Subcutaneous adipose tissue (tissue), 4 donors: ENCODE data around the gene SORBS1. TPM values are rescaled to one million over a fixed set of nuclear protein-coding genes. Genes with fewer than 3 reads are reported as not detected.

Experiments
- total RNA-seq, 4 donors: library from RNA; depleted of rRNA; stranded (reverse); fragments of >200 nt; gene quantifications; one replicate each; pipeline ENCODE4 v1.1.0, GENCODE V29; 2016
- TF ChIP-seq, protein P1 (sequence below): fragments of 450-650 bp; IDR thresholded peaks from one replicate; pipeline ENCODE4 v1.5.1; 2016; ENCODE audit warnings: low read depth, mild to moderate bottlenecking, control low read depth, antibody characterized with exemption, moderate library complexity

The SORBS1 gene
- total RNA-seq, 4 donors from 2014 or later = 460 to 715 (median 623) TPM

DNA sequence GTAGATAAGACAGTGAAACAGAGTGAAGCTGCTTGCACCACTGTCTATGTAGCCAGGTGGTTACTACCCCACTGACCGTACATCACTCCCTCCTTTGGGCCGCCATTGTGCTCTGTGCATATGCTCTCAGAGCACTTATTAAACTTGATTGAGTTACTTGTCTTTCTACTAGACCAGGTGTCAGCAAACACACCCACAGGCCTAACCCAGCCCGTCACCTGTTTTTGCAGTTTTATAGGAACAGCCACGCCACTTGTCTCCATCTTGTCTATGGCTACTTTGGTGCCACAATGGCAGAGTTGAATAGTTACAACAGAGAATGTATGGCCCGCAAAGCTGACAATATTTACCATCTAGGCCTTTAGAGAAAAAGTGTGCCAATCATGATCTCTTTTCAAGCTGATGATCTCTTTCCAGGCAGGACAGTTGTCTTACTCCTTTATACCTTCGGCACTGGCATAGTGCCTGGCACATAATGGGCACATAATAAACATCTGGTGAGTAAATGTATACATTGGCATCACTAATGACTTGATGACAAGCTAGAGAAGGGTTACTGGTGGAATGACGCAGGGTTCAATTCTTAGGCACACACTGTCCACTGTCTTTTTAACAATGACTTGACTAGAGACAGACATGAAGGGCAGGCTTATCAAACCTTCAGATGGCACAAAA lies 36.7 kb downstream of the SORBS1 start:
- TF ChIP-seq, protein P1, sequence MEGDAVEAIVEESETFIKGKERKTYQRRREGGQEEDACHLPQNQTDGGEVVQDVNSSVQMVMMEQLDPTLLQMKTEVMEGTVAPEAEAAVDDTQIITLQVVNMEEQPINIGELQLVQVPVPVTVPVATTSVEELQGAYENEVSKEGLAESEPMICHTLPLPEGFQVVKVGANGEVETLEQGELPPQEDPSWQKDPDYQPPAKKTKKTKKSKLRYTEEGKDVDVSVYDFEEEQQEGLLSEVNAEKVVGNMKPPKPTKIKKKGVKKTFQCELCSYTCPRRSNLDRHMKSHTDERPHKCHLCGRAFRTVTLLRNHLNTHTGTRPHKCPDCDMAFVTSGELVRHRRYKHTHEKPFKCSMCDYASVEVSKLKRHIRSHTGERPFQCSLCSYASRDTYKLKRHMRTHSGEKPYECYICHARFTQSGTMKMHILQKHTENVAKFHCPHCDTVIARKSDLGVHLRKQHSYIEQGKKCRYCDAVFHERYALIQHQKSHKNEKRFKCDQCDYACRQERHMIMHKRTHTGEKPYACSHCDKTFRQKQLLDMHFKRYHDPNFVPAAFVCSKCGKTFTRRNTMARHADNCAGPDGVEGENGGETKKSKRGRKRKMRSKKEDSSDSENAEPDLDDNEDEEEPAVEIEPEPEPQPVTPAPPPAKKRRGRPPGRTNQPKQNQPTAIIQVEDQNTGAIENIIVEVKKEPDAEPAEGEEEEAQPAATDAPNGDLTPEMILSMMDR = no peak

DNA sequence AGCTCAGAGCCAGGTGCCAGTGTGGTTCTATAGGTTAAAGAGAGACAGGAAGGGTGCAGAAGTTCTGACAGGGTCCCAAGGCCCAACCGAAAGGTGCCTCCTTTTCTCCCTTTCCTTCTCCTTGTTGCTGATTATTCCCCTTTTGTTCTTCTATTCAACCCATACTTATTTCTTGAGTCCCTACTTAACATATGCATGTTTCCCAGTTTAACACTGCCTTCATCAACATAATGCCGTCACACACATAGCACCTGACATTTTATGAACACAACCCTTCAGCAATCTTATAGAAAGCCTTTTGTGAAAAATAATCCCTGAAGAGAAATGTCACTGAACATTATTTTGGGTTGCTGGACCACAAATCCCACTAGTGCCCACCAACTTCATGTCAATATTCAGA lies 39.1 kb downstream of the SORBS1 start:
- TF ChIP-seq, protein P1 = no peak

DNA sequence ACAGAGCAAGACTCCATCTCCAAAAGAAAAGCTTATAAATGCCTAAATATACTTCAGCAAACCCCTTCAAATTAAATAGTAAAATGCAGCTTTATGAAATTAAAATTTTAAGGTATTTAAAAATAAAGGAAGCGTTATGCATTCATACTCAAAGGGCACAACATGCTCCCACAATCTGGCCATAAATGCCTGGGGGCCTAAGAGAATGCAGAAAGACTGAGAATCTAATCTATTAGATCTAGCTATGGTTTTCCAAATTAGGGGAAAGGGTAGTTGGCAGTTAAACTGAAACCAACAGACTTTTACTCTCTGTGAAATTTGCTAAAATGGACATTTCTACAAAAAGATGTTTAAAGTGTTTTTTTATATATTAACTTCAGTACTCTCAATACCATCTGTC lies 40.6 kb downstream of the SORBS1 start:
- TF ChIP-seq, protein P1 = no peak

DNA sequence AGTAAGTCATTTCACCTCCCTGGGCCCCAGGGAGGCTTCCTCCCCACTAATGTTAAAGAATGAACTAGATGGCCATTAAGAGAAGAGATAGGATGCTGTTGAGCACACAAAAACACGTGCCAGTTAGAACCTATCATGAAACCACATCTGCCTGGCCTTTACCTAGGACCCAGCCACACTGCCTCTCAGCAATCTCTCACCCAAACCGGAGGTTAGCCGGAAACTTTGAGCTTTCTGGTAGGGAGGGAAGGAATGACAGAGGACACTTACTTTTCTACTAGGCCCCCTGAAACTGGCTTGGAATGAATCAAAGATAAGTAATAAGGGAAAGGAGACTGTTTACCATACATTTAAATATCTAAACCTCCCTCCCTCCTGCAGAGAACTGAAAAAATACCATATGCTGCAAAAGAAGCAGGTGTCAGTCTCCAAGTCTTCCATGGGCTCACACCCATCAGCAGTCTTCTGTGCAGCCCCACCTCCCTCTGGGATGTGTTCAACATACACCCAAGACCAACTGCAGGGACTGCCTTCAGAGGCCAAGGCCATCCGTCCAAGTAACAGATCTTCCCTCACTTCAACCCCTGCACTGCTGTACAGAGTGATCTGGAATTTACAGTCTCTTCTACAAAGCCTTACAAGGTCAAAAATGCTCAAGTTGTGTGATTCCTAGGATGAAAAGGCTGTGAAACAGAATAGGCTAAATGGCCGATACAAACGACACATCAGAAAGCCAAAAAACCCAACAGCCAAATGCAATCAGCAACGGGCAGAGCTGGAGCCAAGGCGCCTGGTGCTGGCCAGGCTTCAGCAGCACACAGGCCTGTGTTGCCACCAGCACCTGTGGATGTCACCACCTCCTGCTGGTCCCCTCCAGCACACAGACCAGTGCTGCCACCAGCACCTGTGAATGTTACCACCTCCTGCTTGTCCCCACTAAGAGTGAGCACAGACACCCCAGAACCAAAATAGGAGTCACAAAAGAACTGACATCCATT lies 42.4 kb downstream of the SORBS1 start:
- TF ChIP-seq, protein P1 = no peak

DNA sequence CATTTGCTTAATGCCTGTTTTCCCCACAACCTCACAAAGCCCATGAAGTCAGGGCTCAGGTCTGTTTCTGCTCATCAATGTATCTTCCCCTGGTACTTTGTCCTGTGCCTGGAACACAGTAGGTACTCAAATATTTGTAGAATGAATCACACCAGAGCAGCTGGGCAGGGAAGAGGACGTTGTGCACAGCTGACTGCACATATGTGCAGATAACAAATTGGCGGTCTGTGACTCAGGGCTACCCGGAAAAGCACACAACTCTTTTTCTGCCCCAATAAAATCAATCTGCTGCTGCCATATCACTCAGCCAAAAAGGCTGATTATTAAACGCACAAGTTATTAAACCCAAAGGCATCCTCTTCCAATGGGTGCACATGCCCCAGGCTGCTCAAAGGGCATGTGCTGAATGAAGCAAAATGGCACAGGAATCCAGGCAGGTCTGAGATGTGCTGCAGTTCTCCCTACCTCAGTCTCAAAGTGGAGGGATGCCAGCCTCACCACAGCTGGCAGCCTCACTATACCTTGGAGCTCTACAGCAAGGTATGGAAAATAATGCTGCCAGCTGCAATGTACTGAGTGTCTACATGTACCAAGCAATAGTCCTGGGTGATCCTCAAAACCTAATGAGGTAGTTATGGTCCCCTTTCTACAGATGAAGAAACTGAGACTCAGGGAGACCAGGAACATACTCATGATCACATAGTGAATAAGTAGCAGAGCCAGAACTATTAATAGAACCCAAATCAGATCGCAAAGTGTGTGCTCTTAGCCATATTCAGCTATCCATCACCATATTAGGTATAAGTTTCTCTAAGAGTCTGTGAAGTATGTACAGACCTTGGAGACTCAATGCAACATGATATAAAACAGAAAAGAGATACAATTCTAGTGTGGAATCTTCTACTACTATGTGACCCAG lies 43.4 kb downstream of the SORBS1 start:
- TF ChIP-seq, protein P1 = no peak

DNA sequence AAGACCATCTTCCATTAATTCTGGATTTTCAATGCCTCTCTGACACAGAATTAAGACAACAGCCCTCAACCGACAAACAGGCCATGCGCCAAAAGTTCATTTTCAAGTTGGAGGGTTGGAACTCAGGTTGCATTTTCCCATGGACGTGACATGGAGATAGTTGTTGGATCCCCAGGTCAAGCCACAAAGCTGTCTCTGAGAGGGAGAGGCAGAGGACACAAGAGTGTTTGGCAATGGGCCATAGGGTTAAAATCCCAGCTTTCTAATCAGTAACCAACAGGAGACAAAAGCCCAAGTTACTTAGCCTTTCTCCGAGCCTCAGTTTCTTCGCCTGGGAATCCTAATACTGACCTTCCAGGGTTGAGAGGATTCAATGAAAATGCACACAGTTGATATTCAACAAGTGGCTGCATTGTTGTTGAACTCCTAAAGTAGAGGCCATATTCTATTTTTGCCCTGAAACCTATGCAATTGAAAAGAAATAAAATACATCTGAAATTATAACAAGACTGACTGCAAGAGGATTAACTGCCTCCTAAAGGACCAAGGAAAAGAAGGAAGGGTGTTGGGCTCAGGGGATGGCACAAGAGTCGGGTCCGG lies 44.3 kb downstream of the SORBS1 start:
- TF ChIP-seq, protein P1 = no peak
